ENCODE measurements around the gene ARHGAP33.

Gene ARHGAP33

GRCh38 chr19:35739275-35740107 is 35.9 kb upstream of the ARHGAP33 start:
- H3K9me3 ChIP-seq, result no peaks in the 10 kb centered on the region
- H3K27ac ChIP-seq, result peak overlapping the region; percentile 98

GRCh38 chr19:35740108-35740422 is 35.3 kb upstream of the ARHGAP33 start:
- Histone ChIP-seq H3K27me3 (no peaks in the 10 kb centered on the region), H3K4me1 (ENCODE audit: control insufficient read depth in 1 of 2, insufficient read depth in 1 of 2, low read depth in 1 of 2, low read length in 1 of 2) (peaks cover 48 to 53% of the 10 kb centered on the region in 2 experiments), H3K27ac (peak overlapping the region; percentile 98), H3K36me3 (peaks cover 48% of the 10 kb centered on the region), H3K9me3 (no peaks in the 10 kb centered on the region), H3K4me3 (ENCODE audit: low read depth in 1 of 2, low read length in 1 of 2) (peak overlapping the region; percentile 91 to 93)
- TF ChIP-seq CTCF (IDR thresholded peaks at IDR 0.05), result no peak

More at GRCh38 chr19:35739275-35740107, 35.9 kb upstream of the ARHGAP33 start:
- Histone ChIP-seq H3K27me3 (no peaks in the 10 kb centered on the region), H3K4me3 (ENCODE audit: low read depth in 1 of 2, low read length in 1 of 2) (peak overlapping the region; percentile 91 to 93), H3K4me1 (ENCODE audit: control insufficient read depth in 1 of 2, insufficient read depth in 1 of 2, low read depth in 1 of 2, low read length in 1 of 2) (peaks cover 46 to 50% of the 10 kb centered on the region in 2 experiments), H3K36me3 (peaks cover 54% of the 10 kb centered on the region)
- TF ChIP-seq CTCF (IDR thresholded peaks at IDR 0.05), result no peak

GRCh38 chr19:35740423-35741202 is 34.8 kb upstream of the ARHGAP33 start:
- peak overlapping the region; percentile 91 to 93 for H3K4me3 ChIP-seq (ENCODE audit: low read depth in 1 of 2, low read length in 1 of 2)
- peak; percentile 38 for TF ChIP-seq CTCF (IDR thresholded peaks at IDR 0.05)
- H3K27me3 ChIP-seq, result no peaks in the 10 kb centered on the region
- H3K36me3 ChIP-seq, result peaks cover 42% of the 10 kb centered on the region
- peaks cover 49 to 54% of the 10 kb centered on the region in 2 experiments for H3K4me1 ChIP-seq (ENCODE audit: control insufficient read depth in 1 of 2, insufficient read depth in 1 of 2, low read depth in 1 of 2, low read length in 1 of 2)
- H3K27ac ChIP-seq, result peak overlapping the region; percentile 98
- no peaks in the 10 kb centered on the region for H3K9me3 ChIP-seq

GRCh38 chr19:35741203-35741515 is 34.2 kb upstream of the ARHGAP33 start:
- no peak for TF ChIP-seq CTCF (IDR thresholded peaks at IDR 0.05)
- Histone ChIP-seq H3K9me3 (no peaks in the 10 kb centered on the region), H3K4me3 (ENCODE audit: low read depth in 1 of 2, low read length in 1 of 2) (peak overlapping the region; percentile 91 to 93), H3K36me3 (peaks cover 37% of the 10 kb centered on the region), H3K4me1 (ENCODE audit: control insufficient read depth in 1 of 2, insufficient read depth in 1 of 2, low read depth in 1 of 2, low read length in 1 of 2) (peaks cover 54 to 59% of the 10 kb centered on the region in 2 experiments), H3K27me3 (no peaks in the 10 kb centered on the region), H3K27ac (peak overlapping the region; percentile 98)

GRCh38 chr19:35742121-35742724 is 33.1 kb upstream of the ARHGAP33 start, which contains the start of gene IGFLR1:
Gene IGFLR1, minus strand, starts transcription at chr19:35742452. Its CDS starts 1,272 bp downstream, at chr19:35741180.
- Histone ChIP-seq H3K4me3 (ENCODE audit: low read depth in 1 of 2, low read length in 1 of 2) (peak within 1 kb of the TSS; percentile 91 to 93), H3K9me3 (no peaks in the 10 kb centered on the region), H3K36me3 (peaks cover 26% of the 10 kb centered on the region), H3K4me1 (ENCODE audit: control insufficient read depth in 1 of 2, insufficient read depth in 1 of 2, low read depth in 1 of 2, low read length in 1 of 2) (peaks cover 59 to 69% of the 10 kb centered on the region in 2 experiments), H3K27ac (peak within 1 kb of the TSS; percentile 98), H3K27me3 (no peaks in the 10 kb centered on the region)
- TF ChIP-seq CTCF (IDR thresholded peaks at IDR 0.05), result no peak
